ENCODE results near the gene ZEB2.
A peak's percentile ranks its signal among the peaks of the same experiment; 100 is the strongest.
"Not testable (repeated sequence)": the region's sequence is repeated elsewhere in the genome, so short reads cannot be mapped to it uniquely, and the experiment has no call there.

Gene ZEB2

GRCh38 chr2:144381716-144382115 is 138.2 kb downstream of the ZEB2 start:
- no peak for DNase-seq (ENCODE audit: low spot score)

- no peak for DNase-seq (ENCODE audit: low spot score)
Observed at GRCh38 chr2:144379851-144380311, 140.0 kb downstream of the ZEB2 start.

DNA sequence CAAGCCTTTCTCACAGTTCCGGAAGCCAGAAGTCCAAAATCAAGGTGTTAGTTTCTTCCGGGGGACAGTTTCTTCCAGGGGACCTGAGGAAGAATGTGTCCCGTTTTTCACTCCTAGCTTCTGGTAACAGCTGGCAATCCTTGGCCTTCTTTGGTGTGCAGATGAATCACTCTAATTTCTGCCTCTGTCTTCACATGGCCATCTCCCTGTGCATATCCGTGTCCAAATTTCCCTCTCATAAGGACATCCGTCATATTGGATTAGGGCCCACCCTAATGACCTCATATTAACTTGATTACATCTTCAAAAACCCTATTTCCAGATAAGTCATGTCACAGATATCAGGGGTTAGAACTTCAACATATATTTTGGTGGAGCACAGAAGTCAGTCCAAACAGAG is 141.4 kb downstream of the ZEB2 start:
- no peak for DNase-seq (ENCODE audit: low spot score)

DNA sequence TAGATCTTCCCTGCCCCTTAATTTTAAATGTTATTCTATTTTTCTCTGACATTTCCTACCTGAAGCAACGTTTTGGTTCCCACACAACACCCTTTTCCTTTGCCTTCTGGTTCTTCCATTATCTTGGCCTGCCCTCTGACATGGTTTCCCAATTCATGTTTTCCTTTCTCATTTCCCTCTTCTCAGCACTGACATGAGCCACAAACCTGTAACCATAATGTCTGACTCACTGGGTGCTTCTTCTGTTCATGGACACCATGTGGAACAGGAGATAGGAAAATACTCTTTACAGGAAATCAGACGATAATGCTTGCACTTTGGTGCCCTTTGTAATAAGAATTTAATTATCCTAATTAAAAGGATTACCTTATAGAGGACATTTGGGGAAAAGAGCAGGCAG is 142.0 kb downstream of the ZEB2 start:
- no peak for DNase-seq (ENCODE audit: low spot score)

DNA sequence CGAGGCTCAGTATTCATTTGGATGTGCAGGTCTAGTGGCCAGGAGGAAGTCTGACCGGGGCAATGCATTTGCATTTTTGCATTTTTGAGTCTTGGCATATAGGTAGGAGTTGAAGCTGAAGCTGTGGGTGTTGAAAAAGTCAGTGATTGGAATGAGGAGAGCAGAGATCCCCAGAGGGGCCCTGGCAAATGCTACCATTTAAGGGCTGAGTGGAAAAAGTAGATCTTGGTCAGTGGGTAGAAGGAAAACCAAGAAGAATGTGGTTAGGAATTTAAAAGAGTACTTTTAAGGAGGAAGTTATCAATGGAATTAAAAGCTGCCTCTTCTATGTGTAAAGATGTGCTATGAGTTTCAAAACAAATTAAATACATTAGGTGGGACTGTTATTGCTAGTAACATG is 143.0 kb downstream of the ZEB2 start:
- DNase-seq (ENCODE audit: low spot score) = no peak

- DNase-seq (ENCODE audit: low spot score) = no peak
Observed at GRCh38 chr2:144376460-144376859, 143.5 kb downstream of the ZEB2 start.

- no peak for DNase-seq (ENCODE audit: low spot score)
Observed at GRCh38 chr2:144374163-144374661, 145.7 kb downstream of the ZEB2 start.

DNA sequence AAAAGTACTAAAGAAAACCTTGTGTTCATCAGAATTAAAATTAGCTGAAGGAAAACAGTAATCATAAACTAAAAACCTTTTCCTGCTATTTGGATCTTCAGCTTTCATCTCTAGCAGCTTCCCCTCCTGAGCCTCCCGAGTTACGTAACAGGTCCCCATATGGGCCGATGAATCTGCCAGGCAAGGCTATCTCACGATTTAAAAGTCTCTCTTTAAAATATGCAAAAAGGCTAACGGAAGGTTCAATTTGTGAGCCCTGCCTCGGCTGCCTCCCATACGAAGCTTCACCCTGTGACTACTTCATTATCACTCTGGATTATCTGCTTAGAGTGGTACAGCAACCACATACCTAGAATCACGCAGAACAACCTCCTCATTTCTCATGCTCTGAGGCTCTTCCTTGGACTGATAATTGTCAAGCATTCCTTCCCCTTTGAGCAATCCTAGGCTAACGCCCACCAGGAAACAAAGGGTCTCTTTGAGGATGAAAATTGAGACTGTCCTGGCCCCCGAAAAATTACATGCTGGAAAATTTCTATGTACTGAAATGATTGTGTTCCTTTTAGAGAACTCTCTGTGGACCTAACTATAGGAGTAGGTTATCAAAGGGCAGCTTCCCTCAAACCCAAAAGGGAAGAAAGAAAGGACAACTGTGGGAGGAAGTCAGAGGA is 147.4 kb downstream of the ZEB2 start:
- peak; percentile 35 for DNase-seq (ENCODE audit: low spot score)

GRCh38 chr2:144370937-144371584 is 148.9 kb downstream of the ZEB2 start:
- DNase-seq (ENCODE audit: low spot score) = no peak

- DNase-seq (ENCODE audit: low spot score) = no peak
Observed at GRCh38 chr2:144369416-144369815, 150.5 kb downstream of the ZEB2 start.

DNA sequence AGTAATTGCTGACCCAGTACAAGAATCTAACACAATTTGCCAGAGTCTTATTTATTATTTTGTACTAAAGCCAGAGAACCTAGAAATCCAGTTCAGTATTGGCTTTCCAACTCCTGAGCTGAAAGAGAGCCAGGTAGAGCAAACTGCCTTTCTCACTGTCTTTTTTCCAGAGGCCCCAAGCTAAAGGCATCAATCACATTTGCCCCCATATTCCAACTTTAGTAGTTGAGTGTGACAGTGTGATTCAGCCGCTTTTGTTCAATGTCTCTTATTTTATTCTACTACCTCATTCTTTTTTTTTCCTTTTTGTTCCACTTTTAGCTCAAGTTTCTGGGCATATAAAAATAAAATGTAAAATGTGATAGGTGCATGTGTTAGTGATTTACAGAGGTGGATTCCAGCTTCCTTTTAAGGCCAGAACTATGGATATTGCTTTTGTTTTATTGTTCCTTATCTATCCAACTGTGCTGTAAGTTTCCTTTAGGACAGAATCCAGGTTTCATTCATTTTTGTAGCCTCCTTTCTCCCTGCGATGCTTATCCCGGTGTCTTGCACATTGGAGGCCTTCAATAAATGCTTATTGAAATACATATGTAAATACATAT is 153.0 kb downstream of the ZEB2 start:
- DNase-seq (ENCODE audit: low spot score) = no peak

GRCh38 chr2:144364944-144365738 is 154.8 kb downstream of the ZEB2 start:
- DNase-seq (ENCODE audit: low spot score) = no peak

DNA sequence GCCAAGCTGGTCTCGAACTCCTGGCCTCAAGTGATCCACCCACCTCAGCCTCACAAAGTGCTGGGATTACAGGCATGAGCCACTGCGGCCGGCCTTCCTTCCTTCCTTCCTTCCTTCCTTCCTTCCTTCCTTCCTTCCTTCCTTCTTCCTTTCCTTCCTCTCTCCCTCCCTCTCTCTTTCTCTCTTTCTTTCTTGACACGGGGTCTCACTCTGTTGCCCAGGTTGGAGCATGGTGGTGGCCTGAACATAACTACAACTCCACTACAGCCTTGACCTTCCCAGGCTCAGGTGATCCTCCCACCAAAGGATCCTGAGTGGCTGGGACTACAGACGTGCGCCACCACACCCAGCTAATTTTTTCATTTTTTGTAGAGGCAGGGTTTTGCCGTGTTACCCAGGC is 155.7 kb downstream of the ZEB2 start:
- DNase-seq (ENCODE audit: low spot score) = not testable (repeated sequence)

GRCh38 chr2:144362401-144362800 is 157.5 kb downstream of the ZEB2 start:
- DNase-seq (ENCODE audit: low spot score) = no peak

- no peak for DNase-seq (ENCODE audit: low spot score)
Observed at GRCh38 chr2:144361742-144362141, 158.2 kb downstream of the ZEB2 start.

DNA sequence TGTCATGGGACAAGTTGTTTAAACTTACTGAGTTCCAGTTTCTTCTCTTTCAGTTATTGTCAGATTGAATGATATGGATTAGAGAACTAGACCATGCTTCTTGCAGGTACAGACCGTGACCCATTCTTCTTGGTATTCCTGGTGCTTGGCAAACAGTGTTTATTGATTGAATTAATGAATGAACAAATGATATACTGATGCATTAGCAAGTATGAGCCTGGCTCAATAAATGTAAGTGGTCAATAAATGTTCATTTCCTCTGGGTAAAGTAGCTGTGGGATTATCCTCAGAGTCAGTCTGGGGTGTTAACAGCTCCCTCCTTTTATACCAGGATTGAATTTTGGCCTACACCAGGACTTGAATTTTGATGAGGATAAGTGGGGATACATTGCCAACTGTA is 160.2 kb downstream of the ZEB2 start:
- DNase-seq (ENCODE audit: low spot score) = no peak

GRCh38 chr2:144358979-144359541 is 160.9 kb downstream of the ZEB2 start:
- DNase-seq (ENCODE audit: low spot score) = no peak

DNA sequence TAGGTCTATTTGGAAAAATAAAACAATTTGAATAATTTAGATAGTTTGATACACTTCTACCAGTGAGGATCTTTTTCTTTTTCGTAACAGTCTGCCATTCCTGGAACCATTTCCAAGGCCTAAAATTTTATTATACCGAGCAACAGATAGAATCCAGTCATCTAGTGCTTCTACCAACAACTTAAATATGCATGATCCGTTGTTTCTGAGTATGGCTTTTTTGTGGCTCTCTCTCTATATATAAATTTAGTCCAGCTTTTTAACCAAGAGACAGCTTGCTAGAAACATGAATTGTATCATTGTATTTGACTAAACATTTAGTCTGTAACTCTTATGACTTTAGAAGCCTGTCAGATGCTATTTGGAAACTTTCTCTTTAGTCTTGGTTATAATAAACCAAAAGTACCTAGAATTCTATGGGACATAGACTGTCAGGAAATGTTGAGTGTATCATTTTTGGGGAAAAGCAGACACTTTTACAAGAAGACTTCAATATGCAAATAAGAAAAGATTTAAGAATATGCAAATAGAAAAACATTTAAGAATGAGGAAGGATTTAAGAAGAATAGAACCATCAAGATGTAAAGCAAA is 161.4 kb downstream of the ZEB2 start:
- DNase-seq (ENCODE audit: low spot score) = no peak

DNA sequence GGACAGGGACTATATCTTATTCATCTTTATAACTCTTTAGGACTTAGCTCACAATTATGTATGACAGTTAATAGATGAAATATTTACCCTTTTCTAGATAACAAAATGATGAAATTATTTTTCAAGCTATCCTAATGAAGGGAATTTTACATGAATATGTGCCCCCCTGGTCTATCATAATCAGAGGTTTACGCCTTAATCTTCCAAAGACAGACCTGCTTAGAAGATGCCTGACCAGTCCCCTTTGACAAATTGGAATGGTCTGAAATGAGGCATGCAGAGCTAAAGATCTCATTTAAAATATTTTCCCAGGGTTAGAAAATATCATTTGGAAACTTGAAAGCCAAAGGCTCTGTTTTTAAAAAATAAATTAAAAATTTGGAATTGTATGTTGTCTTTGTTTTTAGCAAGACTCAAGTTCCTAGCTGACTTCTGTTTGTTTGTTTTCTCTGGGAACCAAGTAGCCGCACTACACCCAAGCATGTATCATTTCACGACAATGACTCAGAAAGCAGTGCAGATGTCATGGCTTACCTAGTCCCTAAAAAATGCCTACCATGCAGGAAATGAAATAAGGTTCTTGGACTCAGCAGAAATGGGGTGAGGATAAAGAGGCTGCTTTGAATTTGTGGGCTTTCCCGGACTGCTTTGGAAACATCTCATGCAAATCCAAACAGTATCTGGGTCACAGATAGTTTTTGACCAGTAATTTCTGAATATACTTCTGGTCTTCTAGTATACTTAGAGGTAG is 162.1 kb downstream of the ZEB2 start:
- no peak for DNase-seq (ENCODE audit: low spot score)

- no peak for DNase-seq (ENCODE audit: low spot score)
Observed at GRCh38 chr2:144356402-144356801, 163.5 kb downstream of the ZEB2 start.

DNA sequence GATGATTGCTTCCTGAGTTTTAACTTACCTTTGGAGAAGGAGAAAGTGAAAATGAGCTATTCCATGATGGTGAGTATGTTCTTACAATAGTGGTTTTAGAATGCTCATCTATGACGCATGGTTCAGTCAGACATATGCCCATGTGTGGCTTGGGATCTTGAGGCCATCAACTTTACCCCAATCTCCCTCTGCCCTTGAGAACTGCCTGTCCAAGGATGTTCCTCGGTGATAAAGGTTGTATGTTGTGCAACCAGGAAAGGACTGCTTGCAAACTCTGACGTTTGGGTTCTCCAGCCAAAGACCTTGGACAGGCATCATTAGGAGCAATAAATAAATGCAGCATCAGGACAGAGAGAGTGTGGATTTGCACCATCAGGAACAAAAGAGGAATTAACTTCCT is 165.0 kb downstream of the ZEB2 start:
- no peak for DNase-seq (ENCODE audit: low spot score)
